Pancreas (tissue), 10 donors: ENCODE measurements around the gene TMEM62. TPM values are rescaled to one million over a fixed set of nuclear protein-coding genes. Genes with fewer than 3 reads are reported as not detected.

Source experiments
- ATAC-seq, 4 donors: fragments of 200-7000 bp; cut with Tn5 transposase; one replicate each; pipeline versions ENCODE4 v1.8.0 to v1.9.1; 2020; ENCODE audit warnings: mild to moderate bottlenecking in 4 of 4, moderate library complexity in 4 of 4
- DNase-seq, 6 donors: peaks; one replicate each; pipeline ENCODE4 v3.0.0-alpha.2; 2020
- FAIRE-seq: peaks from 2 replicates; lab custom pipeline; 2012; peaks lifted over from hg19 to GRCh38; lab: Jason Lieb, UNC
- H3K27ac ChIP-seq, 4 donors: fragments of 200-600 bp; sonication (generic); 1 replicate in 3 of 4; 2 replicates in 1 of 4; pipeline versions ENCODE4 v1.5.0 to v1.8.0; 2020
- H3K27me3 ChIP-seq, 4 donors: fragments of 200-600 bp; one replicate each; pipeline ENCODE4 v1.8.0; 2021
- H3K36me3 ChIP-seq, 3 donors: fragments of 200-600 bp; sonication (generic) in 1 of 3; one replicate each; pipeline versions ENCODE4 v1.5.0 to v1.8.0; 2020 to 2021
- H3K4me1 ChIP-seq, 3 donors: fragments of 200-600 bp; one replicate each; pipeline ENCODE4 v1.8.0; 2021
- H3K4me3 ChIP-seq, 4 donors: fragments of 200-600 bp; sonication (generic) in 2 of 4; one replicate each; pipeline versions ENCODE4 v1.5.0 to v1.8.0; 2020 to 2021
- H3K9me3 ChIP-seq, 4 donors: fragments of 200-600 bp; one replicate each; pipeline ENCODE4 v1.8.0; 2021
- WGBS, 2 donors: extraction: QIAGEN DNeasy Blood & Tissue Kit; methylation state at CpG; one replicate each; pipeline ENCODE4 v1.1.7; 2013; 5-methylcytosine and 5-hydroxymethylcytosine counted together
- intact Hi-C, 3 donors: fragments of 100-400 bp; cut with DNase I; formaldehyde crosslinking; loops; one replicate each; pipeline versions ENCODE4 v1.11.1 to v1.14.2; 2022
- polyA plus RNA-seq, 2 donors: library from polyadenylated mRNA; stranded (reverse); fragments of 200-250 nt; gene quantifications; one replicate each; pipeline ENCODE4 v1.2.3, GENCODE V29; 2013
- total RNA-seq, 6 donors: library from RNA; stranded (reverse); fragmentation: NEBNext Ultra II Directional in 4 of 6; extraction: Animal tissue kit (Norgen Biotek cat#: 25700) in 4 of 6; gene quantifications; one replicate each; pipeline versions ENCODE4 v1.2.1 to v1.2.4, GENCODE V29; 2021 to 2023
- TF ChIP-seq, protein P1 (sequence below), 4 donors: fragments of 200-600 bp; sonication (generic) in 3 of 4; IDR thresholded peaks; one replicate each; pipeline versions ENCODE4 v1.5.0 to v1.8.0; 2021; ENCODE audit warnings: antibody characterized with exemption in 4 of 4
- donor health status: healthy with polysubstance abuse.
- donor health status: DM: no; HTN: no; CAD: no; lungs with moderate emphysema.
- donor health status: DM: no; HTN: no; CAD: no.
- donor health status: control.
- donor health status: control.
- donor health status: Bipolar disorder and iron deficiency.
- donor health status: DM: yes; HTN: yes; CAD: no.
- donor health status: DM: no; HTN: no; CAD: no.
- donor health status: DM: no; HTN: no; CAD: no.
- donor health status: DM: yes; HTN: yes; CAD: no.

Gene TMEM62
- total and polyA plus RNA-seq, 8 donors, result 8.1 to 16.8 (median 11.5) TPM

DNA sequence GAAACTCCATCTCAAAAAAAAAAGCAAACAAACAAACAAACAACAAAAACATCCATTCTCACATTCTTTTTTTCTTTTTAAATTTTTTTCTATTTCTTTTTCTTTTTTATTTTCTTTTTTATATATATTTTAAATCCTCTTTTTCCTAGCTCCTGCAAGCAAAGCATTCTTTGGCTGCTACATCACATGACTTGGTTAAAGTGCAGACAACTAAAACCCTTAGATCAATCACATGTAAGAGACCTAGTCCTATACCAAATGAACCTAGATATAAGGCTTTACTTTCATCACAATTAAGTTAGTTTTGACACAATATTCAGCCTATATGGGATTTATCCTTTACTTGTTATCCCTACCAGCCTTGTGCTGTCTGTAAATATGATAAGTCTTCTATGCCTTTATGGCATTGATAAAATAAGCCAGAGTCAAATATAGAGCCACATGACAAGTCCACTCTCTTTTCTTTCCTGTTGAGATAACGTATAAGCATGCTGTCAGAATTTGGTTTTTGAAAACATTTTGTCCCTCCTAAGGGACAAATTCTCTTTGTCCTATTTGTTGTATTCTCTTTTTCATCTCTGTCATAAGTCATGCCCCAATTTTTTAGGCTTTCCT is 38.9 kb upstream of the TMEM62 start:
- Histone ChIP-seq H3K4me3 (no peak overlapping the region), H3K36me3 (no peaks in the 10 kb centered on the region), H3K9me3 (no peaks in the 10 kb centered on the region), H3K4me1 (peaks cover 0 to 14% (median 3%) of the 10 kb centered on the region in 3 donors), H3K27ac (no peak overlapping the region), H3K27me3 (no peaks in the 10 kb centered on the region)
- ATAC-seq, result no peak
- TF ChIP-seq, protein P1, sequence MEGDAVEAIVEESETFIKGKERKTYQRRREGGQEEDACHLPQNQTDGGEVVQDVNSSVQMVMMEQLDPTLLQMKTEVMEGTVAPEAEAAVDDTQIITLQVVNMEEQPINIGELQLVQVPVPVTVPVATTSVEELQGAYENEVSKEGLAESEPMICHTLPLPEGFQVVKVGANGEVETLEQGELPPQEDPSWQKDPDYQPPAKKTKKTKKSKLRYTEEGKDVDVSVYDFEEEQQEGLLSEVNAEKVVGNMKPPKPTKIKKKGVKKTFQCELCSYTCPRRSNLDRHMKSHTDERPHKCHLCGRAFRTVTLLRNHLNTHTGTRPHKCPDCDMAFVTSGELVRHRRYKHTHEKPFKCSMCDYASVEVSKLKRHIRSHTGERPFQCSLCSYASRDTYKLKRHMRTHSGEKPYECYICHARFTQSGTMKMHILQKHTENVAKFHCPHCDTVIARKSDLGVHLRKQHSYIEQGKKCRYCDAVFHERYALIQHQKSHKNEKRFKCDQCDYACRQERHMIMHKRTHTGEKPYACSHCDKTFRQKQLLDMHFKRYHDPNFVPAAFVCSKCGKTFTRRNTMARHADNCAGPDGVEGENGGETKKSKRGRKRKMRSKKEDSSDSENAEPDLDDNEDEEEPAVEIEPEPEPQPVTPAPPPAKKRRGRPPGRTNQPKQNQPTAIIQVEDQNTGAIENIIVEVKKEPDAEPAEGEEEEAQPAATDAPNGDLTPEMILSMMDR (IDR thresholded peaks at IDR 0.05), result no peak
- no peak for DNase-seq
- 47 to 56% methylated on average over 1 of the region's 1 CpG for WGBS, 2 donors
- no peak for FAIRE-seq
- intact Hi-C loops, result no loop called here

DNA sequence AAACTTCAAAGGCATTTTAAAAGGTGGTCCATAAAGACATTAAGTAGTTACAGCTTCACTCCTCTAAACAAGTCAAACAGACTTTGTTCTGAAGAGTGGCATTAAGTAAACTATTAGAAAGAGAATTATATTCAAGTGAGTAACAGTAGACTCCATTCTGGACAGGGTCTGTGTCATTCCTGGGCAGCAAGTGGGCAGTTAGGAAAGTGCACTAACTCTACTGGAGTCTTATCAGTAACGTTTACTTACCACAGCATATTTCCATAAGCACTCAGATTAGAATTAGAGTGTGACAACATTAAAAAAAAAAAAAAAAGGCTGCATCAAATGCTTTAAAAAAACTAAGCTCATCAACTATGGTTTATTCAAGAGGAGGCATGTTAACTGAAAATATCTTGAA is 38.1 kb upstream of the TMEM62 start:
- Histone ChIP-seq H3K36me3 (no peaks in the 10 kb centered on the region), H3K27me3 (no peaks in the 10 kb centered on the region), H3K4me1 (peaks cover 0 to 14% (median 3%) of the 10 kb centered on the region in 3 donors), H3K4me3 (no peak overlapping the region), H3K27ac (no peak overlapping the region), H3K9me3 (no peaks in the 10 kb centered on the region)
- ATAC-seq, result peak in 3 of 4 donors; percentile 45 to 78 (median 65)
- FAIRE-seq, result no peak
- TF ChIP-seq, protein P1 (IDR thresholded peaks at IDR 0.05), result no peak
- WGBS, 2 donors, result 0 to 4% methylated on average over 1 of the region's 1 CpG
- intact Hi-C loops, result no loop called here
- no peak for DNase-seq

DNA sequence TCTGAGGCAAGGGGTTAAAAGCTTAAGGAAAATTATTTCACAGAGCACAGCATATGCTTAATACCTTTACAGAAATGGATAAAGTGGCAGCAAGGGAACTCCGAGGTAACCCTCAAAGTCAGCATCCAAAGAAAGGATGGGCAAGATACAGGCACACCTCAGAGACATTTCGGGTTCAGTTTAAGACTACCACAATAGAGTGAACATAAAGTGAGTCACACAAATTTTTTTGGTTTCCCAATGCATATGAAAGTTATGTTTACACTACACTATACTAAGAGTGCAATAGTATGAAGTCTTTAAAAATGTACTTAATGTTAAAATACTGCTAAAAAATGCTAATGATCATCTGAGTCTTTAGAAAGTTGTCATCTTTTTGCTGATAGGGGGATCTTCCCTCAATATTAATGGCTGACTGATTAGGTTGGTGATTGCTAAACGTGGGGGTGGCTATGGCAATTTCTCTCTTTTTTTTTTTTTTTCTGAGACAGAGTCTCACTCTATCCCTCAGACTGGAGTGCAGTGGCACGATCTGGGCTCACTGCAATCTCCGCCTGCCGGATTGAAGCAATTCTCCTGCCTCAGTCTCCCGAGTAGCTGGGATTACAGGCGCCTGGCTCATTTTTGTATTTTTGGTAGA is 37.6 kb upstream of the TMEM62 start:
- Histone ChIP-seq H3K27me3 (no peaks in the 10 kb centered on the region), H3K9me3 (no peaks in the 10 kb centered on the region), H3K4me1 (peaks cover 0 to 14% (median 3%) of the 10 kb centered on the region in 3 donors), H3K27ac (no peak overlapping the region), H3K4me3 (no peak overlapping the region), H3K36me3 (no peaks in the 10 kb centered on the region)
- TF ChIP-seq, protein P1 (IDR thresholded peaks at IDR 0.05), result no peak
- no peak for DNase-seq
- WGBS, 2 donors, result 80 to 89% methylated on average over 8 of the region's 8 CpGs
- intact Hi-C loops, result no loop called here
- FAIRE-seq, result no peak
- no peak for ATAC-seq

DNA sequence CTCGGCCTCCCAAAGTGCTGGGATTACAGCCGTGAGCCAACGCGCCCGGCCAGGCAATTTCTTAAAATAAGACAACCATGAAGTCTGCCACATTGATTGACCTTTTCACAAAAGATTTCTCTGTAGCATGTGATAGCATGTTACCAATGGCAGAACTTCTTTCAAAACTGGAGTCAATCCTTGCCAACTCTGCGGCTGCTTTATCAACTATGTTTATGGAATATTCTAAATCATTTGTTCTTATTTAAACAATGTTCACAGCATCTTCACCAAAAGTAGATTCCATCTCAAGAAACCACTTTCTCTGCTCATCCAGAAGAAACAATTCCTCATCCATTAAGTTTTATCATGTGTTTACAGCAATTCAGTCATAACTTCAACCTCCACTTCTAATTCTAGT is 37.0 kb upstream of the TMEM62 start:
- H3K27me3 ChIP-seq, result no peaks in the 10 kb centered on the region
- H3K36me3 ChIP-seq, result no peaks in the 10 kb centered on the region
- FAIRE-seq (no peak), DNase-seq (no peak), ATAC-seq (no peak)
- no peaks in the 10 kb centered on the region for H3K9me3 ChIP-seq
- TF ChIP-seq, protein P1 (IDR thresholded peaks at IDR 0.05), result no peak
- peaks cover 0 to 14% (median 3%) of the 10 kb centered on the region in 3 donors for H3K4me1 ChIP-seq
- WGBS, 2 donors, result 79 to 91% methylated on average over 6 of the region's 6 CpGs
- no peak overlapping the region for H3K27ac ChIP-seq
- intact Hi-C loops, result no loop called here
- H3K4me3 ChIP-seq, result no peak overlapping the region
